AG04450 (cell line): Measurements from ENCODE around the gene KBTBD7. TPM values are rescaled to one million over a fixed set of nuclear protein-coding genes. Genes with fewer than 3 reads are reported as not detected.

Experiments
- CTCF ChIA-PET: fragments of 300-600, 350-600 bp; formaldehyde crosslinking; extraction: SDS; loops from one replicate; lab custom pipeline; 2022; ENCODE audit warnings: antibody characterized with exemption, inconsistent platforms; lab: Charles Lee
- POLR2A ChIA-PET: fragments of 350-600 bp; formaldehyde crosslinking; extraction: SDS; loops from one replicate; lab custom pipeline; 2021; ENCODE audit warnings: antibody characterized with exemption, inconsistent platforms; lab: Yijun Ruan, JAX
- DNase-seq: peaks from one replicate; pipeline ENCODE4 v3.0.0-alpha.2; 2011; ENCODE audit warnings: low read depth, low spot score
- H3K27ac ChIP-seq: one replicate; pipeline ENCODE4 v1.5.1; 2012; ENCODE audit warnings: low read depth, low read length, control low read depth
- H3K27me3 ChIP-seq: one replicate; pipeline ENCODE4 v1.6.0; 2012; ENCODE audit warnings: low read length; ENCODE audit not compliant: control insufficient read depth, insufficient read depth
- H3K4me3 ChIP-seq: 2 replicates; pipeline ENCODE4 v1.5.1; 2011; ENCODE audit warnings: mild to moderate bottlenecking, low read depth, low read length, control low read depth
- H3K9me3 ChIP-seq: 2 replicates; pipeline ENCODE4 v1.5.1; 2012; ENCODE audit warnings: low read length; ENCODE audit not compliant: control insufficient read depth, insufficient read depth
- polyA plus RNA-seq: library from polyadenylated mRNA; depleted of rRNA; stranded (reverse); fragments of >200 nt; gene quantifications from 2 replicates; pipeline ENCODE4 v1.2.3, GENCODE V29; 2011
- TF ChIP-seq, protein P1 (sequence below): IDR thresholded peaks from 2 replicates; pipeline ENCODE4 v1.5.1; 2011; ENCODE audit warnings: low read depth, low read length, control low read depth, inconsistent platforms

Gene KBTBD7
- polyA plus RNA-seq, 1 experiment = 6.9 TPM

DNA sequence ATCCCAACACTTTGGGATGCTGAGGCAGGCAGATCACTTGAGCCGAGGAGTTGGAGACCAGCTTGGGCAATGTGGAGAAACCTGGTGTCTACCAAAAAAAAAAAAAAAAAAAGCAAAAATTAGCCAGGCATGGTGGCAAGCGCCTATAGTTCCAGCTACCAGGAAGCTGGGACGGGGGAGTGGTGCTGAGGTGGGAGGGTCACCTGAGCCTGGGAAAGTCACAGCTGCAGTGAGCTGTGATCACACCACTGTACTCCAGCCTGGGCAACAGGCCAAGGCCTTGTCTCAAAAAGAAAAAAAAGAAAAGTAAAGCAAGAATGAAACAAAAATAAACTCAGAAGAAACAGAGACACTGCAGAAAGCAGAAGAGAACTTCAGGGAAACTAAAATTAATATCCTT is 37.4 kb upstream of the KBTBD7 start:
- H3K9me3 ChIP-seq = peaks cover 4% of the 10 kb centered on the region; the same call in 1 of the 2 replicates
- ChIA-PET POLR2A (no interaction called here), CTCF (interaction anchor here (0.6 to 0.9 kb wide), 3 partner anchors 32 to 1249 kb away, joined by 4 to 7 read pairs (median 5); no protein-coding TSS in a partner anchor)
- no peak for DNase-seq
- no peaks in the 10 kb centered on the region for H3K27me3 ChIP-seq
- H3K4me3 ChIP-seq = no peak overlapping the region
- TF ChIP-seq, protein P1, sequence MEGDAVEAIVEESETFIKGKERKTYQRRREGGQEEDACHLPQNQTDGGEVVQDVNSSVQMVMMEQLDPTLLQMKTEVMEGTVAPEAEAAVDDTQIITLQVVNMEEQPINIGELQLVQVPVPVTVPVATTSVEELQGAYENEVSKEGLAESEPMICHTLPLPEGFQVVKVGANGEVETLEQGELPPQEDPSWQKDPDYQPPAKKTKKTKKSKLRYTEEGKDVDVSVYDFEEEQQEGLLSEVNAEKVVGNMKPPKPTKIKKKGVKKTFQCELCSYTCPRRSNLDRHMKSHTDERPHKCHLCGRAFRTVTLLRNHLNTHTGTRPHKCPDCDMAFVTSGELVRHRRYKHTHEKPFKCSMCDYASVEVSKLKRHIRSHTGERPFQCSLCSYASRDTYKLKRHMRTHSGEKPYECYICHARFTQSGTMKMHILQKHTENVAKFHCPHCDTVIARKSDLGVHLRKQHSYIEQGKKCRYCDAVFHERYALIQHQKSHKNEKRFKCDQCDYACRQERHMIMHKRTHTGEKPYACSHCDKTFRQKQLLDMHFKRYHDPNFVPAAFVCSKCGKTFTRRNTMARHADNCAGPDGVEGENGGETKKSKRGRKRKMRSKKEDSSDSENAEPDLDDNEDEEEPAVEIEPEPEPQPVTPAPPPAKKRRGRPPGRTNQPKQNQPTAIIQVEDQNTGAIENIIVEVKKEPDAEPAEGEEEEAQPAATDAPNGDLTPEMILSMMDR = no peak
- H3K27ac ChIP-seq = no peak overlapping the region

DNA sequence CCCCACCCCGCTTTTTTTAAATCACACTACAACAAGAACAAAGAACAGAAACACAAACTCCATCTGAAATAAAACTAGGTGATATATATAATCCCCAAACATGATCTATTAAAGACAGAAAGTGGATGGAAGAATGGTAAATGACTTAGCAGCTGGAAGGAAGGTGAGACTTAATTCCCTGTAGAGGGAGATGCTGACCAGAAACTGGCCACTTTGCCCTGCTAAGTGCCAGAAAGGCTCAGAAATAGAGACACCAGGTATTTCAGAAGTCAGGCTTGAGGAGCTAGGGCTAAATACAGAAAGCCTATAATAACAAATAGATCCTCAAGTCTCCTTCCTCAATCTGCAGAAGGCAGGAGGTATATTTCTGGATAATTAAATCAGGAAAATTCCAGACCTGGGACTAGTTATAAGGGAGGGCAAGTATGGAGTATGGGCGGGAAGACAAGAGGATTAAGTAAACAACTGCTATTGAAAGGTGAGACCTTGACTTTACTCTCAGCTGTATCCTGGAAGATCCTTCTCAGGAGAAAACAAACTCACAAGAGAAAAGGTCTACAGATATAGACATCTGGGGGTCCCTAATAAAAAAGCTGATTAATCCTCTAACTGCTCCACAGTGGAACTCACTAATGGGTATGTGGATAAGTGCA is 36.8 kb upstream of the KBTBD7 start:
- Histone ChIP-seq H3K27me3 (no peaks in the 10 kb centered on the region), H3K4me3 (no peak overlapping the region), H3K9me3 (peaks cover 4% of the 10 kb centered on the region; the same call in 1 of the 2 replicates), H3K27ac (no peak overlapping the region)
- ChIA-PET POLR2A (no interaction called here), CTCF (interaction anchor here (0.6 kb wide), 2 partner anchors 32 to 1250 kb away, joined by 5 to 7 read pairs; no protein-coding TSS in a partner anchor)
- DNase-seq = no peak
- TF ChIP-seq, protein P1 = no peak

DNA sequence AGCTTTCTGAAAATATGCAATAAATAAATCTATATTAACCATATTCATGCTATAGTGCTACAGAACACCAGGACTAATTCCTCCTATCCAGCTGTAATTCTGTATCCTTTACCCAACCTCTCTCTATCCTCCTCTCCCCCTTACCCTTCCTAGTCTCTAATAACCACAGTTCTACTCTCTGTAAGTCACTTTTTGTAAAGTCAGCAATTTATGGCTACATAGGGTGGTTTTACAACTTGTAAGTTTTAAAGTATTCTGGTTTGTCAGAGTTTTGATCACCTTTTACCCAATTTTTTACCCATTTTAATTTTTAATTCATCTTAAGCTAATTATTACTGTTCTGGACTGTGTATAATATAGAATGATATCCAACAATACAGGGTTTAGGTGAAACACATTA is 35.0 kb upstream of the KBTBD7 start:
- Histone ChIP-seq H3K4me3 (no peak overlapping the region), H3K27me3 (no peaks in the 10 kb centered on the region), H3K27ac (no peak overlapping the region), H3K9me3 (peaks cover 4% of the 10 kb centered on the region; the same call in 1 of the 2 replicates)
- no peak for DNase-seq
- TF ChIP-seq, protein P1 = no peak
- POLR2A ChIA-PET = interaction anchor here (0.6 kb wide), 1 partner anchor 421 kb away, joined by 3 read pairs; no protein-coding TSS in a partner anchor
- CTCF ChIA-PET = no interaction called here

DNA sequence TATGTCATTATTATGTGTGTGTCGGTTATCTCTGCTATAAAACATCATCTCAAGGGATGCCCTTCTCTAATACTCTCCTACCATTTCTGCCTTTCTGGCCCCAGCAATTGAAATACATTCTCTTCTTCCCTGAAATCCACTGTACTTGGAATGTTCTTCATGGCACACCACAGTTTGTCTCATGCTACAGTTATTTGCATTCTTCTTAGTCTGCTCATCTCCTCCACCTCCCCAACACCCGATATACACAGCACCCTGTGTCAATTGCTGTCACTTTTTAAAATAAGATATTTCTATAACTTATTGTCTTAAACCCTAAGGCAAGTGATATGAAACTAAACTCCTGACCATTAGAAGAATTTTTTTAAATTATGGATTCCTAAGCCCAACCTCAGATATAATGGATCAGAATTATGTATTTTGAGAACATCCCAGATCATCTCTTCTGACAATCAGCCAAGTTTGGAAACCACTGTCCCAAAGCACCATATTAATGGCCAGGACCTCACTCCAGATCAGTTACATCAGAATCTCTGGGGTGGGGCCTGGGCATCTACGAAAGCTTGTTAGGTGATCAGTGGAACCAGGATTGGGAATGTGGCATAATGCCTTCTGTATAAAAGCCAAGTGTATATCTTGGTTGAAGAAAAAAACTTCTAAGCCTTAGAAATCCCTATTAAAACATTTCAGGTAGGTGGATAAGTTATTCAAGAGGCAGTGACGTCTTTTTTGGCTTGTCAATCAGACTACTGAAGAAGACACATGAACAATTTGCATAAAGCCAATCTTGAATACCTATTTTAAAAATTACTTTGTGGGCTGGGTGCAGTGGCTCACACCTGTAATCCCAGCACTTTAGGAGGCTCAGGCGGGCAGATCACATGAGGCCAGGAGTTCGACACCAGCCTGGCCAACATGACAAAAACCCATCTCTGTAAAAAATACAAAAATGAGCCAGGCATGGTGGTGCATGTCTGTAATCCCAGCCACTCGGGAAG is 30.0 kb upstream of the KBTBD7 start:
- CTCF ChIA-PET = no interaction called here
- H3K27ac ChIP-seq = peak overlapping the region; percentile 55
- POLR2A ChIA-PET = no interaction called here

More for the DNA sequence above, 30.0 kb upstream of the KBTBD7 start:
- Histone ChIP-seq H3K9me3 (no peaks in the 10 kb centered on the region), H3K4me3 (no peak overlapping the region), H3K27me3 (no peaks in the 10 kb centered on the region)
- DNase-seq = peak; percentile 44
- TF ChIP-seq, protein P1 = no peak
